ENCODE measurements around the gene PPP1R18. TPM values are rescaled to one million over a fixed set of nuclear protein-coding genes. Genes with fewer than 3 reads are reported as not detected.

PPP1R18 gene
- total RNA-seq, 1 donor from 2014 or later, result 83.3 TPM

- DNase-seq (ENCODE audit: low spot score in 2 of 2), result no peak
- Histone ChIP-seq H3K9me3 (no peaks in the 10 kb centered on the region), H3K36me3 (peaks cover 12 to 25% of the 10 kb centered on the region in 2 donors), H3K27me3 (no peaks in the 10 kb centered on the region), H3K4me1 (peaks cover 0 to 12% of the 10 kb centered on the region in 2 donors), H3K4me3 (no peak overlapping the region), H3K27ac (no peak overlapping the region)
- no peak for TF ChIP-seq CTCF (IDR thresholded peaks at IDR 0.05)
- intact Hi-C loops (cut with DNase I), result no loop called here
Observed at GRCh38 chr6:30643656-30644055, 42.8 kb downstream of the PPP1R18 start.

- no peaks in the 10 kb centered on the region for H3K4me1 ChIP-seq
- intact Hi-C loops (cut with DNase I), result no loop called here
- H3K27ac ChIP-seq, result no peak overlapping the region
- H3K9me3 ChIP-seq, result no peaks in the 10 kb centered on the region
- H3K27me3 ChIP-seq, result no peaks in the 10 kb centered on the region
- no peak for TF ChIP-seq CTCF (IDR thresholded peaks at IDR 0.05)
- no peak for DNase-seq (ENCODE audit: low spot score in 2 of 2)
- H3K4me3 ChIP-seq, result no peak overlapping the region
- peaks cover 12 to 30% of the 10 kb centered on the region in 2 donors for H3K36me3 ChIP-seq
Observed at GRCh38 chr6:30641048-30641447, 45.4 kb downstream of the PPP1R18 start.

GRCh38 chr6:30640481-30640880 is 46.0 kb downstream of the PPP1R18 start:
- no peak overlapping the region for H3K27ac ChIP-seq
- no peak for TF ChIP-seq CTCF (IDR thresholded peaks at IDR 0.05)
- H3K4me3 ChIP-seq, result no peak overlapping the region
- no peaks in the 10 kb centered on the region for H3K4me1 ChIP-seq
- no peak for DNase-seq (ENCODE audit: low spot score in 2 of 2)
- no peaks in the 10 kb centered on the region for H3K27me3 ChIP-seq
- intact Hi-C loops (cut with DNase I), result no loop called here
- H3K36me3 ChIP-seq, result peaks cover 12 to 30% of the 10 kb centered on the region in 2 donors
- H3K9me3 ChIP-seq, result no peaks in the 10 kb centered on the region

GRCh38 chr6:30635834-30636233 is 50.6 kb downstream of the PPP1R18 start:
- intact Hi-C loops (cut with DNase I), result no loop called here
- H3K9me3 ChIP-seq, result no peaks in the 10 kb centered on the region
- no peaks in the 10 kb centered on the region for H3K27me3 ChIP-seq
- TF ChIP-seq CTCF (IDR thresholded peaks at IDR 0.05), result no peak
- no peak overlapping the region for H3K4me3 ChIP-seq
- no peak for DNase-seq (ENCODE audit: low spot score in 2 of 2)
- peaks cover 12 to 24% of the 10 kb centered on the region in 2 donors for H3K36me3 ChIP-seq
- no peak overlapping the region for H3K27ac ChIP-seq
- H3K4me1 ChIP-seq, result no peaks in the 10 kb centered on the region

GRCh38 chr6:30626484-30627366 is 59.7 kb downstream of the PPP1R18 start, which contains the start of gene ATAT1:
Gene ATAT1, plus strand, starts transcription at chr6:30626874.
- peaks cover 26 to 64% of the 10 kb centered on the region in 2 donors for H3K36me3 ChIP-seq
- H3K4me3 ChIP-seq, result peak within 1 kb of the TSS; percentile 59 to 62
- intact Hi-C loops (cut with DNase I), result no loop called here
- H3K27me3 ChIP-seq, result no peaks in the 10 kb centered on the region
- no peaks in the 10 kb centered on the region for H3K9me3 ChIP-seq
- H3K27ac ChIP-seq, result peak within 1 kb of the TSS; percentile 84 to 92
- peak; percentile 26 to 40 (median 27) for TF ChIP-seq CTCF (IDR thresholded peaks at IDR 0.05)
- peak; percentile 55 to 95 for DNase-seq (ENCODE audit: low spot score in 2 of 2)
- H3K4me1 ChIP-seq, result peaks cover 0 to 8% of the 10 kb centered on the region in 2 donors

Other genes with a start within 250 kb of the PPP1R18 start
- gene HLA-E, start 197.1 kb downstream of the PPP1R18 start, total RNA-seq, result 896 TPM
- gene GNL1, start 130.2 kb downstream of the PPP1R18 start, total RNA-seq, result 33.0 TPM
- gene PRR3, start 129.3 kb downstream of the PPP1R18 start, total RNA-seq, result 25.0 TPM
- gene ABCF1, start 115.2 kb downstream of the PPP1R18 start, total RNA-seq, result 36.6 TPM
- 52.6 TPM for gene PPP1R10, start 69.4 kb downstream of the PPP1R18 start, total RNA-seq
- 33.0 TPM for gene MRPS18B, start 68.8 kb downstream of the PPP1R18 start, total RNA-seq
- 13.7 TPM for gene ATAT1, start 59.8 kb downstream of the PPP1R18 start, total RNA-seq
- gene C6orf136, start 39.5 kb downstream of the PPP1R18 start, total RNA-seq, result 6.2 TPM
- gene DHX16, start 13.6 kb downstream of the PPP1R18 start, total RNA-seq, result 39.2 TPM
- 25.1 TPM for gene NRM, start 4.3 kb upstream of the PPP1R18 start, total RNA-seq
- 27.1 TPM for gene MDC1, start 30.6 kb upstream of the PPP1R18 start, total RNA-seq
- gene TUBB, start 33.7 kb upstream of the PPP1R18 start, total RNA-seq, result 537 TPM
- 123 TPM for gene FLOT1, start 56.0 kb upstream of the PPP1R18 start, total RNA-seq
- gene IER3, start 57.9 kb upstream of the PPP1R18 start, total RNA-seq, result 51.9 TPM
- 18.8 TPM for gene DDR1, start 197.9 kb upstream of the PPP1R18 start, total RNA-seq
- 81.0 TPM for gene GTF2H4, start 221.6 kb upstream of the PPP1R18 start, total RNA-seq
- 5.7 TPM for gene VARS2, start 227.6 kb upstream of the PPP1R18 start, total RNA-seq
- not detected for gene SFTA2, start 245.5 kb upstream of the PPP1R18 start, total RNA-seq

Measured in ascending aorta (tissue), 2 donors.